ENCODE data around the gene GRIK4.

Gene GRIK4

GRCh38 chr11:120995184-120995583 is 483.6 kb downstream of the GRIK4 start:
- TF ChIP-seq CTCF (IDR thresholded peaks at IDR 0.05; ENCODE audit: insufficient read depth, low read depth, low read length, missing control alignments), result no peak
- DNase-seq (ENCODE audit: low read depth), result no peak
- H3K4me3 ChIP-seq (ENCODE audit: low read length), result no peak overlapping the region

GRCh38 chr11:120996973-120997372 is 485.4 kb downstream of the GRIK4 start:
- DNase-seq (ENCODE audit: low read depth), result no peak
- TF ChIP-seq CTCF (IDR thresholded peaks at IDR 0.05; ENCODE audit: insufficient read depth, low read depth, low read length, missing control alignments), result no peak
- no peak overlapping the region for H3K4me3 ChIP-seq (ENCODE audit: low read length)

GRCh38 chr11:120998581-120998980 is 487.0 kb downstream of the GRIK4 start:
- TF ChIP-seq CTCF (IDR thresholded peaks at IDR 0.05; ENCODE audit: insufficient read depth, low read depth, low read length, missing control alignments), result no peak
- DNase-seq (ENCODE audit: low read depth), result no peak
- H3K4me3 ChIP-seq (ENCODE audit: low read length), result no peak overlapping the region

- TF ChIP-seq CTCF (IDR thresholded peaks at IDR 0.05; ENCODE audit: insufficient read depth, low read depth, low read length, missing control alignments), result no peak
- no peak overlapping the region for H3K4me3 ChIP-seq (ENCODE audit: low read length)
- DNase-seq (ENCODE audit: low read depth), result no peak
Measured at GRCh38 chr11:121004206-121004840, 492.8 kb downstream of the GRIK4 start.

- no peak overlapping the region for H3K4me3 ChIP-seq (ENCODE audit: low read length)
- DNase-seq (ENCODE audit: low read depth), result no peak
- no peak for TF ChIP-seq CTCF (IDR thresholded peaks at IDR 0.05; ENCODE audit: insufficient read depth, low read depth, low read length, missing control alignments)
Measured at GRCh38 chr11:121006922-121007321, 495.4 kb downstream of the GRIK4 start.

GRCh38 chr11:121008551-121008950 is 497.0 kb downstream of the GRIK4 start:
- no peak overlapping the region for H3K4me3 ChIP-seq (ENCODE audit: low read length)
- no peak for TF ChIP-seq CTCF (IDR thresholded peaks at IDR 0.05; ENCODE audit: insufficient read depth, low read depth, low read length, missing control alignments)
- no peak for DNase-seq (ENCODE audit: low read depth)

GRCh38 chr11:121012091-121012490 is 500.5 kb downstream of the GRIK4 start:
- H3K4me3 ChIP-seq (ENCODE audit: low read length), result no peak overlapping the region
- TF ChIP-seq CTCF (IDR thresholded peaks at IDR 0.05; ENCODE audit: insufficient read depth, low read depth, low read length, missing control alignments), result no peak
- DNase-seq (ENCODE audit: low read depth), result peak; percentile 48
